ENCODE results near the gene SRRT.

The SRRT gene

GRCh38 chr7:100887516-100888290 is 12.8 kb downstream of the SRRT start:
- H3K4me3 ChIP-seq (ENCODE audit: low read depth, low read length), result no peak overlapping the region
- peak; percentile 38 for DNase-seq (ENCODE audit: low read depth)
- TF ChIP-seq CTCF (conservative IDR thresholded peaks at IDR 0.05; ENCODE audit: low read depth, low read length), result no peak

- H3K4me3 ChIP-seq (ENCODE audit: low read depth, low read length), result peak overlapping the region; percentile 81
- DNase-seq (ENCODE audit: low read depth), result no peak
- no peak for TF ChIP-seq CTCF (conservative IDR thresholded peaks at IDR 0.05; ENCODE audit: low read depth, low read length)
Measured at GRCh38 chr7:100888291-100888987, 13.5 kb downstream of the SRRT start.

- no peak for DNase-seq (ENCODE audit: low read depth)
- H3K4me3 ChIP-seq (ENCODE audit: low read depth, low read length), result peak within 1 kb of the TSS; percentile 81
- no peak for TF ChIP-seq CTCF (conservative IDR thresholded peaks at IDR 0.05; ENCODE audit: low read depth, low read length)
Measured at GRCh38 chr7:100888988-100889750, 14.3 kb downstream of the SRRT start, which contains the start of gene UFSP1. Gene UFSP1 (minus strand): TSS chr7:100889715. CDS start chr7:100889271, 444 bp downstream.

- peak overlapping the region; percentile 63 for H3K4me3 ChIP-seq (ENCODE audit: low read depth, low read length)
- DNase-seq (ENCODE audit: low read depth), result no peak
- no peak for TF ChIP-seq CTCF (conservative IDR thresholded peaks at IDR 0.05; ENCODE audit: low read depth, low read length)
Measured at GRCh38 chr7:100890653-100891567, 16.0 kb downstream of the SRRT start.

DNA sequence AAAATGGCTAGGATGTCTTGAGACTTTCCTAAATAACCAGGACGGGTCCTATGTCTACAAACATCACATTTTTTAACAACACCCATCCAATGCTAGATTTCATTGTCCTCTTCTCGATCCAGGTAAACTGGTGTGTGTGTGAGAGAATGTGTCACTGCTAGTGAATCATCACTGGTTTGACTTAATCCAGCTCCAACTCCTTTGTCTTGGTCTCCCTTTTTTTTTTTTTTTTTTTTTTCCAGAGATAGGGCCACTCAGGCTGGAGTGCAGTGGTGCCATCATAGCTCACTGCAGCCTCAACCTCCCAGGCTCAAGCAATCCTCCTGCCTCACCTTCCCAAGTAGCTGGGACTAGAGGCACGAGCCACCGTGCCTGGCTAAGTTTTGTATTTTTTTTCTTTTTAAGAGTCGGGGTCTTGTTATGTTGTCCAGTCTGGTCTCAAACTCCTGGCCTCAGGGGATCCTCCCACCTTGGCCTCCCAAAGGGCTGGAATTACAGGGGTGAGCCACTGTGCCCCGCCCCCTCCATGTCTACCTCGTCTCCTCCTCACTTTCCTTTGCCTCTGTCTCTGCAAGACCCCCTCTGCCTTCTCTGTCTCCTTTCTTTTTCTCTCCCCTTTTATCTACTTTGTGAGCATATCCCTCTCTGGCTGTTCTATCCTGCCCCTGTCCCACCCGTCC is 16.8 kb downstream of the SRRT start:
- no peak for DNase-seq (ENCODE audit: low read depth)
- no peak overlapping the region for H3K4me3 ChIP-seq (ENCODE audit: low read depth, low read length)
- no peak for TF ChIP-seq CTCF (conservative IDR thresholded peaks at IDR 0.05; ENCODE audit: low read depth, low read length)
